Measurements from ENCODE around the gene MRGPRF.

The MRGPRF gene

GRCh38 chr11:69050592-69051380 lies 37.7 kb upstream of the MRGPRF start:
- no peak for DNase-seq

- DNase-seq, result no peak
These were observed 36.4 kb upstream of the MRGPRF start for GRCh38 chr11:69049490-69049867.

- peak; percentile 87 to 92 for DNase-seq
These were observed 35.8 kb upstream of the MRGPRF start, which contains the start of gene TPCN2 for GRCh38 chr11:69048694-69049489. TPCN2 (plus strand) TSS chr11:69048932; CDS start chr11:69048998, 66 bp downstream.

GRCh38 chr11:69048031-69048693 lies 35.1 kb upstream of the MRGPRF start:
- no peak for DNase-seq

DNA sequence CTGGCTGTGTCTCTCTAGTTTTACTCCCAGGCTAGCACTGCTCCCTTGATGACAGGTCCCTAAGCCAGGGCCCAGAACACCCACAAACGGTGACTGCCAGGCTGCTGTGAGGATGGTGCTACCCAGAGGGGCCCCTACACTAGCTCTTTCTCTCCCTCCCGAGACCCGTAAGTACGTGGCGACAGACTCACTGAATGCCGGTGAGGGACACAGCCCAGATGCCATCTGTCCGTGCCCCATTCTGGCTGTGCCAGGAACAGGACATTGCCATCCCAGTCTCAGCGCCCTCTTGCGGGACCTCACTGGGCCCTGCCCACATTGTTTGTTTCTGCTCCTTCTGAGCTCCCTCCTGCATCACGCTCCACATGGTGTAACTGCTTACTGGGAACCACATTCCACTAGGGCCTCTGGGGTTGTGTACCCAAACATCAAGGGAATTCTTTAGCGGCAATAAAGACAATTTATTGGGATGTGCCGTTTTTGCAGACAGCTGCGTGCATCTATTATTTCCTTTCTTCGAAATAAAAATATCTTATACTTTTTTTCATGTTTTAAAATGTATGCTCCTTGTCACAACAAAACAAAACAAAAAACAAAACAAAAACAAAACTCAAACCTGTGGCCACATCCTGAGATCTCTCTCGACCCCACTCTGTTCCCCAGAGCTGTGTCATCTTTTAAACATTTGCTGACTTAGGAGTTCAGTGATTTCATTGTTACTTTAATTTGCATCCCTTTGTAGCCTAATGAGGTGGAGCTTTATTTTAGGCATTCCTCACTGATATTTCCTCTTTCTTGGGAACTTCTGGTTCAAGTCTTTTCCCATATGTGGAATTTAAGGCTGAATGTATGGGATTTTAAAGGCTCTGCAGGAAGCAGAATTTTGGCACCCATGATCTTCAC lies 31.3 kb upstream of the MRGPRF start:
- no peak for DNase-seq

GRCh38 chr11:69041516-69041915 lies 28.5 kb upstream of the MRGPRF start:
- DNase-seq, result no peak

DNA sequence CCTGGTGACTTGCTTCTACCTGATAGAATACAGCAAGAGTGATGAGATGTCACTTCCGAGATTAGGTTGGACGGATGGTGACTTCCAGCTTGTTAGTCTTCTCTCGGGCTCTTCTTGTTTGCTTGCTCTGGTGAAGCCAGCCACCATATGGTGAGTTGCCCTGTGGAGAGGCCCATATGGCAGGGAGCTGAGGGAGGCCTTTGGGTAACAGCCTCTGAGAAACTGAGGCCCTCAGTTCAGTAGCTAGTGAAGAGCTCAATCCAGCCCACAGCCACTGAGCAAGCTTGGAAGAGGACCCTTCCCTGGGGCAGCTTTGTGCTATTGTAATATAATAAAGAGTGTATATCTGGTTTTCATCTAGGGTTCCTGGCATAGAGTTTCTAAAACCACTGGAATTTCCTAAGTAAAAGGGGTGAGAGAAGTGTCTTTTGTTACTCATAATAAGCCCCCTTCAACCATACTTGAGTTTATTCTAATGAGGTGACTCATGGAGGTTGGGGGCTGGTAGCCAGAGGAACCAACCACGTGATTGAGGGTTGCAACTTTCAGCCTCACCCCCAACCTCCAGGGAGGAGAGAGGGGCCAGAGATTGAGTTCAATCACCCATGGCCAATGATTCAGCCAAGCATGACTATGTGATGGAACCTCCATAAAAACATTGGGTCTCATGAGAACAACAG lies 27.7 kb upstream of the MRGPRF start:
- DNase-seq, result no peak

GRCh38 chr11:69040051-69040450 lies 27.0 kb upstream of the MRGPRF start:
- DNase-seq, result no peak

- DNase-seq, result no peak
These were observed 26.5 kb upstream of the MRGPRF start for GRCh38 chr11:69039501-69039900.

DNA sequence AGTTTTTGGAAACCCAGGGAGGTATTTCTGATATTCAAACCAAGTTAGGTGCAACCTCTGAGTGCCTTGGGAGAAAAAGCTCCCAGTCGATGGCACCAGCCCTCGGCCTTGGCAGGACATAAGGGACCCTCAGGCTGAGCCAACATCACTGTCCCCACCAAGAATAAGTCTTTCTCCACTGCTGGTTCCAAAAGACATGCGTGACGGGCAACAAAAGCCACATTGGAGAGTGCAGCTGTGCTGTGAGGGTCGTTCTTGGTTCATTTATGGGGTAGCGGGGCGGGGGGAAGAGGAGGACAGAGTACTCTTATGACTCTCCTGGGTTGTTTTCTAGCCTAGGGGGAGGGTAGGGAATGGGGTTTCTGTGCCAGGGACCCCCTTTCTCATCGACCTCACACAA lies 24.5 kb upstream of the MRGPRF start:
- DNase-seq, result no peak

- no peak for DNase-seq
These were observed 24.0 kb upstream of the MRGPRF start for GRCh38 chr11:69037074-69037473.

DNA sequence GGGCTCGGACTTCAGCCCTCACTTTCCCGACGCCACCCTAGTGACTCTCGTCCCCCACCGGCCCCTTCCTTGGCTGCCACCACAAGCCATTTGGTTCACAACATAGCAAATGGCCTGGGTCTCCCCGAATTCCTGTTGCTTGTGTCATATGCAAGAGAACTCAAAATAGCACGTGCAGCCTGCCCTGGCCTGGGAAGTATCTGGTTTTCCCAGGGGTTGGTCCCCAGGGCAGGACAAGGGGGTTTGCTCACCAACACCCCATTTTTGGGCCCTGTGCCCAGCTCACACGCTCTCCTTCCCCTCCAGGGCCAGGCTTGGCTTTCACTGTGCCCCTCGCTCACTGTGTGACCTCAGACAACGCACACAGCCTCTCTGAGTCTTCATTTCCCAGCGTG lies 22.9 kb upstream of the MRGPRF start:
- DNase-seq, result no peak

GRCh38 chr11:69035150-69035945 lies 22.3 kb upstream of the MRGPRF start:
- no peak for DNase-seq

DNA sequence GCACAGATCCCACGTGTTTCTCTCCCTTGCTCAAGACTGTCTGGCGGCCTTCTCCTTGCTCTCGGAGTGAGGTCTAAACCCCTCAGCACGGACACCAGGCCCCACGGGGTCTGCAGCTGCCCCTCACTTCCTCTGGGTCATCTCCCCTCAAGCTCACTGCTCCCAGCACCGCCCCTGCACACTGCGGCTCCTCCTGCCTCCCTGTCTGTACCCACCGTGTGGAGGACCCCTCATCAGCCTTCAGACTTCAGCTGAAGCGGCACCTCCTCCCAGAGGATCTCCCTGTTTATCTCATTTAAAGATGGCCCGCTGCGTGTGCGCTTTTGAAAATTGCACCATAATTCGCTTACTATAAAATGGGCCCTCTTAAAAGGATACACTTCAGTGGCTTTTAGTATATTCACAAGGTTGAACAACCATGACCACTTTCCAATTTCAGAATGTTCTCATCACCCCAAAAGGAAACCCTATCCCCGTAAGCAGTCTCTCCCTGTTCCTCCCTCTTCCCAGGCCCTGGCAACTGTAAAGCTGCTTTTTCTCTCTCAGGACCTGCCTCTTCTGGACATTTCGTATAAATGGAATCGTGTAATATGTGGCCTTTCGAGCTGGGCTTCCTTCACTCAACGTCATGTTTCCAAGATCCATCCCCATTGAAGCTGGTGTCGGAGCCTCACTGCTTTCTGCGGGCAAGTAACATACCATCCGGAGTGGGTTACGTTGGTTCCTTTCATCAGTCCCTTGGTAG lies 21.2 kb upstream of the MRGPRF start:
- no peak for DNase-seq

DNA sequence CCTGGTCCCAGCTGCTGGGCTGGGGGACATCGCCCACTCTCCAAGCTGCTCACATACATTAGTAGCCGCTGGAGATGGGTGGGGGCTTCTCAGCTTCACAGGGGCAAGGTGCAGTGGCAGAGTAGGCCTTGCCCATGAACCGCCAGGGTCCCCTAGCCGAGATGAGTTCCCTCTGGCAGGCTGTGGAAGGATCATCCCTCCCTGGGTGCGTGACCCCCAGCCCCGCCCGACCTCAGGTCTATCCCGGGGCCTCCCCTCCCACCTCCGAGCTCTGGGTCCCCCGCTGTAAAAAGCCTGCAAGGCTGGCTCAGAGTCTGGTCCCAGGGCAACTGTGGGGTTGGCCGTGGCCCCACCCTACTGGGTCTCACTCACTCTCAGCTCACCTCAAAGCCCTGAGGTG lies 20.4 kb upstream of the MRGPRF start:
- DNase-seq, result no peak

DNA sequence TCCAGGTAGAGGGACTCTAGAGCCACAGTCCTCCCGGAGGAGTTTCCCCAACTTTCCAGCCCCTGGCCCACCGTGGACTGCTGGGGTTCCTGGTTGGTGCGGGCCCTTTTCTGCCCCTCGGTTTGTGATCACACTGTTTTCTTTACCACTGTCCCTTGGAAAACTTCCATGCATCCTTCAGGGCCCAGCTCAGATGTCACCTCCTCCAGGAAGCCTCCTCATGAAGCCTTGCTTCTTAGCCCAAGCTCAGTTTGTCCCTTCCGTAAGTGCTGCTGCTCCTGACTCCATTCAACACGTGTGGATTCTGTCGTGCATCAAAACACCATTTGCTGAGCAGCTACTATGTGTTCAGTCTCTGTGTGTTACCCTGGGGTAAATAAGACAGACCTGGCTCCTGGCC lies 19.8 kb upstream of the MRGPRF start:
- DNase-seq, result no peak

DNA sequence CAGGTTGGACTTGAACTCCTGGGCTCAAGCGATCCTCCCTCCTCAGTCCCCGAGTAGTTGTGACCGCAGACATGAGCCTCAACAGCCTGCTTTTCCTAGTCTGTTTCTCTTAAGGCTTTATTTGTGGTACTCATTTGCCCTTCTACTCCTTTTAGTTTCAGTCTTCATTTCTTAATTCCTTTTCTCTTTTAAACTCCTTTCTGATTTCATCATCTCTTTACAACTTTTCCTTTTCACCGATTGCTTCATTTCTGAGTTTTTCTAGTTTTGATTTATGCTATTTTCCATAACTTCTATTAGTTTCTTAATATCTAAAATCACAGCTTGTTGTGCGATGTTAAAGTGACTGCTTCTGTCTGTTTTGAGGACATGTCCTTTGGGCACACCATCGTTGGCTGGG lies 17.3 kb upstream of the MRGPRF start:
- no peak for DNase-seq

GRCh38 chr11:69027704-69028372 lies 14.8 kb upstream of the MRGPRF start:
- DNase-seq, result no peak

GRCh38 chr11:69024509-69024908 lies 11.5 kb upstream of the MRGPRF start:
- DNase-seq, result no peak

GRCh38 chr11:69022260-69022659 lies 9.2 kb upstream of the MRGPRF start:
- DNase-seq, result no peak
